Right renal cortex interstitium (tissue), 3 donors: Measurements from ENCODE around the gene SYNGR1. TPM values are rescaled to one million over a fixed set of nuclear protein-coding genes. Genes with fewer than 3 reads are reported as not detected.

Experiments
- DNase-seq, 3 donors: peaks; one replicate each; pipeline ENCODE4 v3.0.0-alpha.2; 2013; ENCODE audit warnings: low read depth in 3 of 3, low spot score in 2 of 3
- polyA plus RNA-seq, 3 donors: library from polyadenylated mRNA; unstranded; fragments of 120-200 nt; gene quantifications; one replicate each; pipeline ENCODE4 v1.2.1, GENCODE V29; 2013; ENCODE audit not compliant: insufficient read length in 3 of 3

Gene SYNGR1
- polyA plus RNA-seq, 3 donors, result 14.7 to 18.0 (median 17.3) TPM

DNA sequence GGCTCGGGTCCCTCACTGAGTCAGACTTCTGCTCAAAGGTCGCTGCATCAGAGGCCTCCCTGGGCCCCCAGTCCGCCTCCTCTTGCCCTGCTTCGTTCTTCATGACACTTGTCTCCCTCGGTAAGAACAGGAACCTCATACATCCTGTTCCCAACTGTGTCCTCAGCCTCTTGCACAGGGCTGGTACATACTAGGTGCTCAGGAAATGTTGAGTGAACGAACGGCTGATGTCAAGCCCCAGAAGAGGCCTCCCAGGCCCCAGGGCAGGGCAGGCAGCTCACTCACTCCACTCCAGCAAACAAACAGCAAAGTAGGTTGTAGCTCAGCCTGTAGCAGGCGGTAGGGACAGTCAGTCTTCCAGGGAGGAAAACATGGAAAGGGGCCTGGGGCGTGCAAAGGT lies 17.2 kb downstream of the SYNGR1 start:
- no peak for DNase-seq

DNA sequence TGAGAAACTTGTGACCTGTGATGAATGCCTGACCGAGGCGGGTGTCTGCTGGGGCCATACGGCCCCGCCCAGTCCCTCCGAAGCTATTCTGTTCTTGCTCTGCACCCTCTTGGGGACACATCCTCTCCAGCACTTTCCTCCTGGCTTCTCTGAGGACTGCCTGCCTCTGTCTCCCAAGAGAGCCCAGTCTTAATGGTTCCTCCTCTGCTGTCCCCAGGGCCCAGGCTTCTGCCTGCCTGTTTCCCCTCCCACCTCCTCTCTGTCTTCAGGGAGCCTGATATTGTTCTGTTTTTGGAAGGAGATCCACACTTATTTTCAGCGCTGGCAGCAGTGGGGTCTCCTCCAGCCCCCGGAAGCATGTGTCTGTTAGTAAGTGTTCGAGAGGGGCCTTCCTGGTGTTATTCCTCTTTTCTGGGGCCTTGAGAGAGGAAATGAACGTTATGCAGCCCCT lies 18.7 kb downstream of the SYNGR1 start:
- DNase-seq, result no peak

DNA sequence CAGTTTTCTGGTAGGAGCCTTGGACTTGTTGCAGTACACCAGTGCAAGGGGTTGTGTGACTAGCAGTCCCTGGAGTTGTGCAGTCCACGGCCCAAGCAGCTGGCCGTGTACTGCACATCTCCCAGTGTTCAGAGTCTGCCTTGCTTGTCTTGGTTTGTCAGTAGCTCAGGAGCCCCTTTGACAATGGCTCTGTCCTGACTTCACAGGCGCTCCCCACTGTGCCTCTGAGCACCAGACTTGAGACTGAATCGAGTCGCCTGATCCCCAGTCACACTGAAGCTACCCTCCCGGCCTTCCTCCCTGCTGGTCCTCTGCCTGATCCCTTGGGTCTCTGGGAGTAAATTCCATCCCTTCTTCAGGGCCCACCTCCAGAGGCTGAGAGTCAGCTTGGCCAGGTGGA lies 19.4 kb downstream of the SYNGR1 start:
- no peak for DNase-seq

- DNase-seq, result no peak
Measured at GRCh38 chr22:39369586-39369985, 19.8 kb downstream of the SYNGR1 start.

GRCh38 chr22:39371732-39372131 lies 21.9 kb downstream of the SYNGR1 start:
- DNase-seq, result no peak

DNA sequence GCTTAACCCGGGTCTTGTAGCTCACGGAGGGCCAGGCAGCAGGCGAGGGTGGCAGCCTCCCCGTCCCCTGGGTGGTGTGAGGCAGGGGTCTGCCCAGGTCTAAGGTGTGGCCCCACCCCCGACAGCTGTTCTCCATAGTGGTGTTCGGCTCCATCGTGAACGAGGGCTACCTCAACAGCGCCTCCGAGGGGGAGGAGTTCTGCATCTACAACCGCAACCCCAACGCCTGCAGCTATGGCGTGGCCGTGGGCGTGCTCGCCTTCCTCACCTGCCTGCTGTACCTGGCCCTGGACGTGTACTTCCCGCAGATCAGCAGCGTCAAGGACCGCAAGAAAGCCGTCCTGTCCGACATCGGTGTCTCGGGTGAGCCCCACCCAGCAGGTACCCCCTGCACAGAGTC lies 24.4 kb downstream of the SYNGR1 start:
- DNase-seq, result no peak

GRCh38 chr22:39374801-39375200 lies 25.0 kb downstream of the SYNGR1 start:
- DNase-seq, result no peak

GRCh38 chr22:39375646-39376045 lies 25.9 kb downstream of the SYNGR1 start:
- no peak for DNase-seq

GRCh38 chr22:39379756-39380730 lies 30.3 kb downstream of the SYNGR1 start:
- no peak for DNase-seq

DNA sequence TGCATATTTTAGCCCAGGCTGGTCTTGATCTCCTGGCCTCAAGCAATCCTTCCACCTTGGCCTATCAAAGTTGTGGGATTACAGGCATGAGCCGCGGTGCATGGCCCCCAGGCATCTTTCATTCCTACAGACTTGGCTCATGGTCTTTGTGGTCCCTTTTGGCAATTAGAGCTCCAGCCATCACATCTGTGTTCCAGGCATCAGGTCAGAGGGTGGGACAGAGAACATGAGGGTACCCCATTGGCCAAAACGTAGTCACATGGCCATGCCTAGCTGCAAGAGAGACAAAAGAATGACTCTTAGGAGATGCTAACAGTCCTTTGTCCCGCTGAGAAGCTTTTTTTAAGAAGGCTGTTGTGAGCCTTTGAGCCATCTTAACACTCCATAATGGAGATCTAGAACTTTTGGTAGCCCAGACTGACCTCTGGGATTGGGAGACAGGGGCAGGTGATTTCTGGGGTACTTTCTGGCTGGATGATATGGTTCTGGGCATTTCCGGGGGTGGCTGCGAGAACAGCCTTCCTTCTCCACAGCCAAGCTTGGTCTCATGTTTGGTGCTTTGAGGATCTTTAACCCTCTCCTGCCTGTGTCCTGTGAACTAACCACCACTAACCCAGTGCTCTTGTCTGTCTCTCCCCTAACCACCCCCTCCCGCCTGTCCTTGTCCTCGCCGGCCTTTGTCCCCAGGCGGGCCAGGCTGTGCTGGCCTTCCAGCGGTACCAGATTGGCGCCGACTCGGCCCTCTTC lies 31.4 kb downstream of the SYNGR1 start:
- no peak for DNase-seq

- no peak for DNase-seq
Measured at GRCh38 chr22:39381930-39382329, 32.1 kb downstream of the SYNGR1 start.

- no peak for DNase-seq
Measured at GRCh38 chr22:39382410-39382809, 32.6 kb downstream of the SYNGR1 start.

DNA sequence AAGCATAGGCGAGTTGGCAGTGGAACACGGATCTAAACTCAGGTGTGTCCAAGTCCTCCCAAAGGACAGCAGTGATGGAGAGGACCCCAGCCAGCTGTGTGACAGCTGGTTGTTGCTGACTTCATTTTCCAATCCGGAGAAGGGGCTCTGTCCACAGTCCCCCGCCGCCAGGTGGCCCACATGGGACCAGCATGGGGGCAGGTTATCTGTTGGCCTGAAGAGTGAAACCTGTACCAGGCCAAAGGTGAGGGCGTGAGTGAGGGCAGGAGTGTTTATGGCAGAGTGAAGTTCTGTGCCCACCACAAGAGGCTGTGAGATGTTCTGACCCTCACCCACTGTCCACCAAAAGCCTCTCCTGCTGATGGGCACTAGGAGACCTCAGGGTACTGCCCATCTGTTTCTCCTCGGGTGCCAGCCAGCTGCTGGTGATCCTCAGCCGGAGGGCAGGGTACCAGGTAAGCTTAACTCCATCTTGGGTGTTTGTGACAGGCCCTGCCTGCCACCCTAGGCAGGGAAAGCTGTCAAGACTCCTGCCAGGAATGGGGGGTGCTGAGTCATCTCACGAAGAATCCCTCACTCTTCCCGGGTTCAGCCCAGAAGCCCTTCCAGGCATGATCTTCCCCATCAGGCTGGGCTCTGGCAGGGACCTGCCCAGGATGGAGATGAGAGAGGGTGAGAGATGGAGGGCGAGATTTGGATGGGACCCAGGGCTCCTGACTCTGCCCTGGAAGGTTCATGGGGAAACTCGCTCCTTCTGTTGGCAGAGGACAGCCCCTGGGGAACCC lies 34.2 kb downstream of the SYNGR1 start:
- no peak for DNase-seq

DNA sequence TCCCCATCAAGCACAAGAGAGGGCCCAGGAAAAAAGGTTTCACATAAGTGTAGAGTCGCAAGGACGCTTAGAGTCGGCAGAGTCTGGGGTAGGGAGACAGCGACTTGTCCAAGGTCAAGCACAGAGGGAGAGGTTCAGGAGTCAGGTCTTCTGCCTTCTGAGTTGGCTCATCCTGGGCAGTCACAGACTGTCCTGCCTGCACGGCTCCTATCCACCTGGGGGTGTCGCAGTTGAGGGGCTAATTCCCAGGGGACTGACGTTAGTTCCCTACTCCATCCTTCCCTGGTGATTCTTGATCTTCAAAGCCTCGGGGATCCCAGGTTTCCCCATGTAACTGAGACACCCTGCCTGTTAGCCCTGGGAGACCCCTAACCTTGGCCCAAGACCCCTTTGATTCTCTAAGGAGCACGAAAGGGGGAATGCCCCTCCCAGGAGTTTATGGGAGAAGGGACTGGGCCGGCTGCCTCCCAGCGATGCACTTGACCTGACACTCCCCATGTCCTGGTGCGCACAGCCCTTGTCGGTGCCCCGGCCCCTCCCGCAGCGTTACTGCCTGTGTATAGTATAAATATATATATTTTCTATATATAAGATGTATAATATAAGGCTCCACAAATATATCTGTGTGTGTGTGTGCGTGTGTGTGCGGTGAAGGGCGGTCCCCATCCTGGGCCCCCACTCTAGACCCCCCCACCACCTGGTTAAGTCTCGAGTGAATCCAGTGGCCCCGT lies 35.1 kb downstream of the SYNGR1 start:
- no peak for DNase-seq

DNA sequence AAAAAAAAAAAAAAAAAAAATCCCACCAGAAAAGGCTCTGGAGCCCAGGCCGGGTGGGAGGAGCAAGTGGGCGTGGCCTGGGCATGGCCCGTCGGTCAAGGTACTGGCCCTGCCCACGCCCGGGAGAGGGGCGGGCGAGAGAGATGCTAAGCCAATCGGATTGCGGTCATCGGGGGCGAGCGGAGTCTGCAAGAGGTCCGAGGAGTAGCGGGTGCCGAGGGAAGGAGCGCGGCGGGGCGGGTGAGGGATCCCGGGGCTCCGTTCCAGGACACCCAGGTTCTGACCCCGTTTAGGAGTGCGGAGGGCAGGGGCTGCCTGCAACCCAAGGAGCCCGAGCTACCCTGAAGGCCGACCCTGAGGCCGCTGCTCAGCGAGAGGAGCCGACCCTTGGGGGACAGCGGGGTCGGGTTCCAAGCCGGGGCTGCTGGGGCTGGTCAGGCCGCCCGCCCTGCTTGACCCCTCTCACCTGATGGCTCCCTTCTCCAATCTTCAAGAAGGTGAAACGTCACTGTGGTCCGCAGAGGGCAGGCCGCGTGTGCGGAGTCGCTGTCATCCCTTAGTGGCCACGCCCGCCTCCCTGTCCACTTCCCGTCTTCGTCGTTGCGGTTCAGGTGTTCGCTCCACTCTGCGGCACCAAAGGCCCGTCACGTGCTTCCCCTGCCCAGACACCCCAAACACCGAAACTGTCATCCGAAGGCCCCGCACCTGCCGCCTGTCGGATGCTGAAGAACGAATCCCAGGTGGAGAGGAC lies 38.6 kb downstream of the SYNGR1 start:
- peak; percentile 63 to 81 (median 67) for DNase-seq

- DNase-seq, result no peak
Measured at GRCh38 chr22:39389420-39389819, 39.6 kb downstream of the SYNGR1 start.

GRCh38 chr22:39392341-39392948 lies 42.7 kb downstream of the SYNGR1 start:
- no peak for DNase-seq

DNA sequence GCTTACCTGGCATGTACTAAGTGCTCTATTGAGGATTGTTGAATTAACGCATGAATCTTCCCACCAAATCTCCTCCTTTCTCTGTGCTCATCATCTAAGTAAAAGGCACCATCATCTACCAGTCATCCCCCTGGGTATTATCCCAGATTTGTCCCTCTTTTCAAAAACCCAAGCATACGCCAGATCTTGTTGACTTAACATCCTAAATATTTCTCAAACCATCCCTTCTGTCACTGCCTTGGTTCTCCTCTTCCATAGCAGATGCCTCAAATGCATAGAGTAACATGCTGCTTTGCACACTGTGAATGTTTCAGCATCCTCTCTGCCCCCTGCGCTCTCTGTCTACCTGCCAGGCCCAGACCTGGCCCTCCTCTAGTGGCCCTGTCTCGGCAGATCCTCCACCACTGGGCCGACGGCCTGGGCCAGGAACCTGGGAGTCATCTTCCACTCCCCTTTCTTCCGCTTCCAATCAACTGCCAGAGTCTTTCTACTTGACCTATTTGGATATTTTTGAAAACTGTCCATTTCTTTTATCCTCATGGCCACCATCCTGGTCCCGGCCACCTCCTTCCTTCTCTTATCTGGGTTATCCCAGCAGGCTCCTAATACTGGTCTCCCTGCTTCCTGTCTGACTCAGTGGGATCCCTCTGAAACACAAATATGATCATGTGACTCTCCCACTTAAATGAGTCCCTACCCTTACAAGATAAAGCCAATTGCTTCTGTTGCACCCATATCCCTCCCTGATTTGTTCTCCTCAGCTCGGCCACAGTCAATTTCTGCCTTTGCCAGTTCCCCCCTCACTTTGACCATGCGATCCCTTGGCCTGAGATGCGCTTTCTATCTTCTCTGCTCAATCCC lies 46.4 kb downstream of the SYNGR1 start:
- DNase-seq, result no peak
